Measurements from ENCODE around the gene TUBGCP2. TPM values are rescaled to one million over a fixed set of nuclear protein-coding genes. Genes with fewer than 3 reads are reported as not detected.
A peak's percentile ranks its signal among the peaks of the same experiment; 100 is the strongest.

TUBGCP2 gene
- total and polyA plus RNA-seq, 9 of the 15 experiments (the other 6 are each of a cell fraction or from before 2014, with no cell fraction given), result 4.3 to 56.6 (median 28.4) TPM

GRCh38 chr10:133307776-133308420 lies 774 bp downstream of the TUBGCP2 start (continued):
- TF ChIP-seq E2F6 (IDR thresholded peaks at IDR 0.05; ENCODE audit: borderline replicate concordance in 1 of 2, extremely low read depth in 1 of 2, insufficient read depth in 1 of 2, insufficient read length in 1 of 2, low read depth in 1 of 2, low read length in 1 of 2, poor library complexity in 1 of 2, severe bottlenecking in 1 of 2), result peak in 1 of 2 experiments; percentile 22
- 0 out of 2 replicates have a peak, but pooled peaks have one; percentile 8 for TF ChIP-seq NR2C2 (CRISPR knock-in tag; IDR thresholded peaks at IDR 0.05)
- TF ChIP-seq NR2C2 (tag; IDR thresholded peaks at IDR 0.05), result no peak
- TF ChIP-seq MXD1 (CRISPR knock-in tag; IDR thresholded peaks at IDR 0.05; ENCODE audit: borderline replicate concordance, poor library complexity, severe bottlenecking), result no peak
- no peak for TF ChIP-seq RBM34 (IDR thresholded peaks at IDR 0.05; ENCODE audit: borderline replicate concordance, insufficient read depth, low read length)
- TF ChIP-seq FOXJ2 (tag; IDR thresholded peaks at IDR 0.05), result peak; percentile 87
- no peak for TF ChIP-seq PHB (CRISPR knock-in tag; IDR thresholded peaks at IDR 0.05)
- no peak for TF ChIP-seq JUND (IDR thresholded peaks at IDR 0.05; ENCODE audit: borderline replicate concordance, low read depth, low read length)
- TF ChIP-seq JUND (tag; IDR thresholded peaks at IDR 0.05; ENCODE audit: borderline replicate concordance, low read depth, low read length), result 0 out of 3 replicates have a peak, but pooled peaks have one; percentile 19
- TF ChIP-seq YY1 (IDR thresholded peaks at IDR 0.05; ENCODE audit: borderline replicate concordance in 1 of 3, control insufficient read depth in 1 of 3, extremely low read depth in 1 of 3, insufficient read depth in 3 of 3, insufficient read length in 1 of 3, insufficient replicate concordance in 2 of 3, low read depth in 1 of 3, low read length in 2 of 3), result peak in 2 of 3 experiments; percentile 37 to 52
- TF ChIP-seq HDAC1 (IDR thresholded peaks at IDR 0.05), result 0 out of 4 replicates have a peak, but pooled peaks of 1 of the 2 experiments have one; percentile 22
- no peak for TF ChIP-seq MED1 (CRISPR knock-in tag; IDR thresholded peaks at IDR 0.05; ENCODE audit: borderline replicate concordance)
- TF ChIP-seq FOXA3 (CRISPR knock-in tag; conservative IDR thresholded peaks at IDR 0.05 in 1 of 2, IDR thresholded peaks at IDR 0.05 in 1 of 2), result 0 out of 4 replicates have a peak, but pooled peaks of 1 of the 2 experiments have one; percentile 54
- TF ChIP-seq RAD21 (CRISPR knock-in tag; conservative IDR thresholded peaks at IDR 0.05 in 1 of 2, IDR thresholded peaks at IDR 0.05 in 1 of 2), result 0 out of 4 replicates have a peak, but pooled peaks of 1 of the 2 experiments have one; percentile 24
- peak; percentile 46; the same call in 1 of the 2 replicates for TF ChIP-seq NBN (IDR thresholded peaks at IDR 0.05; ENCODE audit: low read depth)
- TF ChIP-seq ZSCAN32 (CRISPR knock-in tag; IDR thresholded peaks at IDR 0.05), result no peak
- no peak for TF ChIP-seq BMI1 (IDR thresholded peaks at IDR 0.05; ENCODE audit: low read length)
